Measurements from ENCODE around the gene LRCH1. TPM values are rescaled to one million over a fixed set of nuclear protein-coding genes. Genes with fewer than 3 reads are reported as not detected.
A peak's percentile ranks its signal among the peaks of the same experiment; 100 is the strongest.

Gene LRCH1
- total RNA-seq, 1 donor from 2014 or later = 29.6 TPM

DNA sequence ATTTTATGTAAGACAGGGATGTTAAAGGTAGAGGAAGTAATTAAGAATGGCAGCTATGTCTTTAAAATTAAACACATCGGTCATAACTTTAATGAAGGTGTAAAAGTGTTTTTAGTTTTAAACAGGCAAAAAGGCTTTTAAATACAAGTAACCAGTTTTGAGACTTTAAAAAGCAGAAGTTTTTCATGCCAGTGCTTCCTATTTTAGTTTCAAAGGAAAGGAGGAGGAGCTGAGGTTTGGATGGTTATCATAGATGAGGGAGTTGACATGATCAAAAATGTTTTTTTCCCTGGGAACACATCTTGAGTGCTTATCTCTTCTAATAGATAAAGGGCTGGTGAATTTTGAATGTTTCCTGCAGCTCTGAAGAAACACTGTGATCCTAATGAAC is 42.9 kb downstream of the LRCH1 start:
- no peak for DNase-seq (ENCODE audit: low spot score in 2 of 2, unreplicated experiment in 2 of 2)
- H3K4me3 Mint-ChIP-seq = no peak overlapping the region
- peaks cover 4% of the 10 kb centered on the region for H3K9me3 Mint-ChIP-seq
- TF ChIP-seq, protein P1, sequence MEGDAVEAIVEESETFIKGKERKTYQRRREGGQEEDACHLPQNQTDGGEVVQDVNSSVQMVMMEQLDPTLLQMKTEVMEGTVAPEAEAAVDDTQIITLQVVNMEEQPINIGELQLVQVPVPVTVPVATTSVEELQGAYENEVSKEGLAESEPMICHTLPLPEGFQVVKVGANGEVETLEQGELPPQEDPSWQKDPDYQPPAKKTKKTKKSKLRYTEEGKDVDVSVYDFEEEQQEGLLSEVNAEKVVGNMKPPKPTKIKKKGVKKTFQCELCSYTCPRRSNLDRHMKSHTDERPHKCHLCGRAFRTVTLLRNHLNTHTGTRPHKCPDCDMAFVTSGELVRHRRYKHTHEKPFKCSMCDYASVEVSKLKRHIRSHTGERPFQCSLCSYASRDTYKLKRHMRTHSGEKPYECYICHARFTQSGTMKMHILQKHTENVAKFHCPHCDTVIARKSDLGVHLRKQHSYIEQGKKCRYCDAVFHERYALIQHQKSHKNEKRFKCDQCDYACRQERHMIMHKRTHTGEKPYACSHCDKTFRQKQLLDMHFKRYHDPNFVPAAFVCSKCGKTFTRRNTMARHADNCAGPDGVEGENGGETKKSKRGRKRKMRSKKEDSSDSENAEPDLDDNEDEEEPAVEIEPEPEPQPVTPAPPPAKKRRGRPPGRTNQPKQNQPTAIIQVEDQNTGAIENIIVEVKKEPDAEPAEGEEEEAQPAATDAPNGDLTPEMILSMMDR (IDR thresholded peaks at IDR 0.05; ENCODE audit: unreplicated experiment) = no peak
- peak overlapping the region; percentile 85 for H3K27ac Mint-ChIP-seq
- H3K4me1 Mint-ChIP-seq = peaks cover 63% of the 10 kb centered on the region
- H3K36me3 Mint-ChIP-seq = peaks cover 6% of the 10 kb centered on the region
- H3K27me3 Mint-ChIP-seq (ENCODE audit: low read depth) = no peaks in the 10 kb centered on the region

DNA sequence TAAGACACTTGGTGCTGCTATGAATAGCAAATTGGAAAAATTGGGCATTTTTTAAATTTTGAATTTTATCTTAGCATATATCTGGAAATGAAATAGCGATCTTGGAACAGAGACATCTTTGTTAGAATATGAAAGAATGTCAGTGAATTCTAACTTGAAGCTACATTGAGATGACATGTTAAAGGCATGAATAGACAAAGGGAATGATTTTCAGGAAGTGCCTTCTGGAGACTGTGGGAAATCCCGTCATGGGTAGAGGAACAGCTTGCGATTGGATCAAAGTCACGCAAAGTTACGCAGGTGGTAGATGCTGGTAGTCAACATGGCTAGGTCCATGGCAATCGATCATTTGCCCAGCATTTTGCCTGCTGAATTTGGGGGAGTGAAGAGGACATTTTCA is 43.5 kb downstream of the LRCH1 start:
- peaks cover 6% of the 10 kb centered on the region for H3K36me3 Mint-ChIP-seq
- TF ChIP-seq, protein P1 (IDR thresholded peaks at IDR 0.05; ENCODE audit: unreplicated experiment) = no peak
- peak overlapping the region; percentile 35 for H3K27ac Mint-ChIP-seq
- peaks cover 63% of the 10 kb centered on the region for H3K4me1 Mint-ChIP-seq
- peaks cover 4% of the 10 kb centered on the region for H3K9me3 Mint-ChIP-seq
- DNase-seq (ENCODE audit: low spot score in 2 of 2, unreplicated experiment in 2 of 2) = no peak
- H3K27me3 Mint-ChIP-seq (ENCODE audit: low read depth) = no peaks in the 10 kb centered on the region
- H3K4me3 Mint-ChIP-seq = no peak overlapping the region

DNA sequence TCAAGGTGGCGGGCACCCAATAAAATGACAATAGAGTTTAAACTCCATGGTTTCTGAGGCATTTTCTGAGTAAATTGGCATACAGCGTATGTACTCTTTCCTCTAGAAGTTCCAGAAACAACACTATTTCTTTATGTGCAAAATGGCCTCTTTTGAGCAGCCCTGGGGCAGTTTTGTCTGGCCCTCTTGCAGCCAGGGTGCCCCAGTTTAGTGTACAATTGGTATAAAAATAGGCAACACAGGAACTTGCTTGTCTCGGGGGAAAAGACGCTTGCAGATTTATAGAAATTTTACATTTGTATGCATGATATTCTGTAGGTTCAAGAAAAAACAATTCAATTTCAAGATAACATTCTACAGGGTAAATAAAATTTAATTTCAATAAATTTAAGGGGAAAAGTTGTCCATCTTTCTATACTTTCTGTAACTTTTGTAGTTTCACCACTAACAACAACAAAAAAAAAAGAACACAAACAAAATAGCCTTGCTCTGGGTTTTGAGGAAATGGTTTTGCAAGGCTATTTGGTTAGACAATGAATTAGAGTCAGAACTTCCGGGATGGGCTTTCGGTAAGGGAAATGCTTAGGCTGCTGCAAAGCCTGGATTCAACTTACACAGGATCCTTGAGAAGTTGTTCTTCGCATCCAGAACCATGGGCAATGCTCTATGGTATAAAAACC is 45.3 kb downstream of the LRCH1 start:
- no peak for DNase-seq (ENCODE audit: low spot score in 2 of 2, unreplicated experiment in 2 of 2)
- Mint-ChIP-seq H3K36me3 (peaks cover 6% of the 10 kb centered on the region), H3K4me1 (peaks cover 63% of the 10 kb centered on the region), H3K27me3 (ENCODE audit: low read depth) (no peaks in the 10 kb centered on the region), H3K4me3 (no peak overlapping the region), H3K9me3 (peaks cover 4% of the 10 kb centered on the region), H3K27ac (no peak overlapping the region)
- TF ChIP-seq, protein P1 (IDR thresholded peaks at IDR 0.05; ENCODE audit: unreplicated experiment) = no peak

DNA sequence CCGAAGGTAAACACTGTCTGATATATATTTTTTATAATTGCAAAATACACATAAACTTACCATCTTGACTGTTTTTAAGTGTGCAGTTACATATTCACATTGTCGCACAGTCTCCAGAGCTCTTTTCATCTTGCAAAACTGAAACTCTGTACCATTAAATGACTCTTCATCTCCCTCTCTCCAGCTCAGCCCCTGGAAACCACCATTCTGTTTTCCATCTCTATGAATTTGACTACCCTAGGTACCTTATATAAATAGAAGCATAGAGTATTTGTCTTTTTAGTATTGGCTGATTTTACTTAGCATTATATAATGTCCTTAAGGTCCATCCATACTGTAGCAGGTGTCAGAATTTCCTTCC is 45.8 kb downstream of the LRCH1 start:
- Mint-ChIP-seq H3K4me1 (peaks cover 57% of the 10 kb centered on the region), H3K36me3 (peaks cover 6% of the 10 kb centered on the region), H3K27ac (no peak overlapping the region), H3K4me3 (no peak overlapping the region), H3K27me3 (ENCODE audit: low read depth) (no peaks in the 10 kb centered on the region), H3K9me3 (peaks cover 4% of the 10 kb centered on the region)
- TF ChIP-seq, protein P1 (IDR thresholded peaks at IDR 0.05; ENCODE audit: unreplicated experiment) = no peak
- DNase-seq (ENCODE audit: low spot score in 2 of 2, unreplicated experiment in 2 of 2) = no peak

DNA sequence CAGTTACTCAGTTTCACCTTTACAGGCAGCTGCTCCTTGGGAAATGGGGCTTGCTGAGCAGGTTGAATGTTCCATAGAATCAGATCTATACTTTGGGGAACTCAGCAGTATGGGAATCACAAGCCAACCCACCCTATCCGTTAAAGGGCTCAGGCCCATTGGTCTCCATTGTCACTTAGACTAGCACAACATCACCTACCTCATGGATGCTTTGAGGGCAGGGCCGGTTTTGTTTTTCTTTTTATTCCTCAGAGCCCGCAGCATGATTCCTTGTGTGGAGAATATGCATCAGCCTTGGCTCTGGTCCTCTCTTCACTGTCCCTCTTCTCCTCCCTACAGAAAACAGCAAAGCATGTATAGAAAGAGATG is 48.0 kb downstream of the LRCH1 start:
- Mint-ChIP-seq H3K27me3 (ENCODE audit: low read depth) (no peaks in the 10 kb centered on the region), H3K9me3 (peaks cover 4% of the 10 kb centered on the region), H3K27ac (peak overlapping the region; percentile 44), H3K36me3 (peaks cover 6% of the 10 kb centered on the region), H3K4me1 (peaks cover 55% of the 10 kb centered on the region), H3K4me3 (no peak overlapping the region)
- no peak for DNase-seq (ENCODE audit: low spot score in 2 of 2, unreplicated experiment in 2 of 2)
- TF ChIP-seq, protein P1 (IDR thresholded peaks at IDR 0.05; ENCODE audit: unreplicated experiment) = no peak

GRCh38 chr13:46602531-46602930 is 49.6 kb downstream of the LRCH1 start:
- Mint-ChIP-seq H3K4me3 (no peak overlapping the region), H3K9me3 (peaks cover 4% of the 10 kb centered on the region), H3K4me1 (peaks cover 63% of the 10 kb centered on the region), H3K36me3 (peaks cover 6% of the 10 kb centered on the region), H3K27me3 (ENCODE audit: low read depth) (no peaks in the 10 kb centered on the region), H3K27ac (no peak overlapping the region)
- no peak for DNase-seq (ENCODE audit: low spot score in 2 of 2, unreplicated experiment in 2 of 2)
- TF ChIP-seq, protein P1 (IDR thresholded peaks at IDR 0.05; ENCODE audit: unreplicated experiment) = no peak
